ENCODE results near the gene NMUR1.
"Not testable (repeated sequence)": the region's sequence is repeated elsewhere in the genome, so short reads cannot be mapped to it uniquely, and the experiment has no call there.

Gene NMUR1

GRCh38 chr2:231530099-231531011 lies at the start of gene NMUR1:
NMUR1 (minus strand) TSS chr2:231530445; CDS start chr2:231530361, 84 bp downstream.
- Histone ChIP-seq H3K4me1 (ENCODE audit: control insufficient read depth, insufficient read depth, low read length) (no peaks in the 10 kb centered on the region), H3K36me3 (ENCODE audit: control insufficient read depth, insufficient read depth, low read length) (no peaks in the 10 kb centered on the region), H3K4me3 (ENCODE audit: low read depth, low read length) (peak within 1 kb of the TSS; percentile 53), H3K9ac (ENCODE audit: low read depth, low read length) (no peak within 1 kb of the TSS), H3K9me3 (ENCODE audit: control insufficient read depth, insufficient read depth, low read length) (no peaks in the 10 kb centered on the region), H3K27me3 (ENCODE audit: control insufficient read depth, insufficient read depth, low read length) (peaks cover 16% of the 10 kb centered on the region)

- no peaks in the 10 kb centered on the region for H3K36me3 ChIP-seq (ENCODE audit: control insufficient read depth, insufficient read depth, low read length)
- H3K9ac ChIP-seq (ENCODE audit: low read depth, low read length): no peak overlapping the region
- H3K9me3 ChIP-seq (ENCODE audit: control insufficient read depth, insufficient read depth, low read length): no peaks in the 10 kb centered on the region
- no peaks in the 10 kb centered on the region for H3K27me3 ChIP-seq (ENCODE audit: control insufficient read depth, insufficient read depth, low read length)
- H3K4me1 ChIP-seq (ENCODE audit: control insufficient read depth, insufficient read depth, low read length): peaks cover 5% of the 10 kb centered on the region
- no peak overlapping the region for H3K4me3 ChIP-seq (ENCODE audit: low read depth, low read length)
Measured at GRCh38 chr2:231579560-231579959, 49.3 kb upstream of the NMUR1 start.

GRCh38 chr2:231578655-231579054 lies 48.4 kb upstream of the NMUR1 start:
- H3K36me3 ChIP-seq (ENCODE audit: control insufficient read depth, insufficient read depth, low read length); H3K4me3 ChIP-seq (ENCODE audit: low read depth, low read length); H3K4me1 ChIP-seq (ENCODE audit: control insufficient read depth, insufficient read depth, low read length); H3K9ac ChIP-seq (ENCODE audit: low read depth, low read length); H3K9me3 ChIP-seq (ENCODE audit: control insufficient read depth, insufficient read depth, low read length); H3K27me3 ChIP-seq (ENCODE audit: control insufficient read depth, insufficient read depth, low read length): not testable (repeated sequence)

- Histone ChIP-seq H3K27me3 (ENCODE audit: control insufficient read depth, insufficient read depth, low read length) (no peaks in the 10 kb centered on the region), H3K36me3 (ENCODE audit: control insufficient read depth, insufficient read depth, low read length) (no peaks in the 10 kb centered on the region), H3K9ac (ENCODE audit: low read depth, low read length) (peak overlapping the region; percentile 81), H3K4me1 (ENCODE audit: control insufficient read depth, insufficient read depth, low read length) (peaks cover 19% of the 10 kb centered on the region), H3K9me3 (ENCODE audit: control insufficient read depth, insufficient read depth, low read length) (no peaks in the 10 kb centered on the region), H3K4me3 (ENCODE audit: low read depth, low read length) (no peak overlapping the region)
Measured at GRCh38 chr2:231576465-231576864, 46.2 kb upstream of the NMUR1 start.

GRCh38 chr2:231575612-231576256 lies 45.5 kb upstream of the NMUR1 start:
- H3K36me3 ChIP-seq (ENCODE audit: control insufficient read depth, insufficient read depth, low read length): no peaks in the 10 kb centered on the region
- no peaks in the 10 kb centered on the region for H3K27me3 ChIP-seq (ENCODE audit: control insufficient read depth, insufficient read depth, low read length)
- H3K9me3 ChIP-seq (ENCODE audit: control insufficient read depth, insufficient read depth, low read length): no peaks in the 10 kb centered on the region
- peaks cover 20% of the 10 kb centered on the region for H3K4me1 ChIP-seq (ENCODE audit: control insufficient read depth, insufficient read depth, low read length)
- peak overlapping the region; percentile 81 for H3K9ac ChIP-seq (ENCODE audit: low read depth, low read length)
- no peak overlapping the region for H3K4me3 ChIP-seq (ENCODE audit: low read depth, low read length)

GRCh38 chr2:231573698-231574421 lies 43.6 kb upstream of the NMUR1 start:
- Histone ChIP-seq H3K4me1 (ENCODE audit: control insufficient read depth, insufficient read depth, low read length) (peaks cover 22% of the 10 kb centered on the region), H3K4me3 (ENCODE audit: low read depth, low read length) (no peak overlapping the region), H3K36me3 (ENCODE audit: control insufficient read depth, insufficient read depth, low read length) (no peaks in the 10 kb centered on the region), H3K27me3 (ENCODE audit: control insufficient read depth, insufficient read depth, low read length) (no peaks in the 10 kb centered on the region), H3K9me3 (ENCODE audit: control insufficient read depth, insufficient read depth, low read length) (no peaks in the 10 kb centered on the region), H3K9ac (ENCODE audit: low read depth, low read length) (peak overlapping the region; percentile 70)

- no peak overlapping the region for H3K4me3 ChIP-seq (ENCODE audit: low read depth, low read length)
- H3K36me3 ChIP-seq (ENCODE audit: control insufficient read depth, insufficient read depth, low read length): no peaks in the 10 kb centered on the region
- no peaks in the 10 kb centered on the region for H3K9me3 ChIP-seq (ENCODE audit: control insufficient read depth, insufficient read depth, low read length)
- no peaks in the 10 kb centered on the region for H3K27me3 ChIP-seq (ENCODE audit: control insufficient read depth, insufficient read depth, low read length)
- H3K9ac ChIP-seq (ENCODE audit: low read depth, low read length): peak overlapping the region; percentile 70
- H3K4me1 ChIP-seq (ENCODE audit: control insufficient read depth, insufficient read depth, low read length): peaks cover 29% of the 10 kb centered on the region
Measured at GRCh38 chr2:231573096-231573495, 42.9 kb upstream of the NMUR1 start.

GRCh38 chr2:231571661-231572191 lies 41.5 kb upstream of the NMUR1 start:
- H3K36me3 ChIP-seq (ENCODE audit: control insufficient read depth, insufficient read depth, low read length): no peaks in the 10 kb centered on the region
- H3K4me1 ChIP-seq (ENCODE audit: control insufficient read depth, insufficient read depth, low read length): peaks cover 29% of the 10 kb centered on the region
- H3K4me3 ChIP-seq (ENCODE audit: low read depth, low read length): no peak overlapping the region
- H3K9ac ChIP-seq (ENCODE audit: low read depth, low read length): no peak overlapping the region
- H3K27me3 ChIP-seq (ENCODE audit: control insufficient read depth, insufficient read depth, low read length): no peaks in the 10 kb centered on the region
- H3K9me3 ChIP-seq (ENCODE audit: control insufficient read depth, insufficient read depth, low read length): no peaks in the 10 kb centered on the region

- H3K27me3 ChIP-seq (ENCODE audit: control insufficient read depth, insufficient read depth, low read length); H3K9me3 ChIP-seq (ENCODE audit: control insufficient read depth, insufficient read depth, low read length); H3K9ac ChIP-seq (ENCODE audit: low read depth, low read length); H3K4me3 ChIP-seq (ENCODE audit: low read depth, low read length); H3K36me3 ChIP-seq (ENCODE audit: control insufficient read depth, insufficient read depth, low read length): not testable (repeated sequence)
- peaks cover 24% of the 10 kb centered on the region for H3K4me1 ChIP-seq (ENCODE audit: control insufficient read depth, insufficient read depth, low read length)
Measured at GRCh38 chr2:231570915-231571314, 40.7 kb upstream of the NMUR1 start.

GRCh38 chr2:231568785-231569435 lies 38.7 kb upstream of the NMUR1 start:
- Histone ChIP-seq H3K9ac (ENCODE audit: low read depth, low read length) (no peak overlapping the region), H3K27me3 (ENCODE audit: control insufficient read depth, insufficient read depth, low read length) (no peaks in the 10 kb centered on the region), H3K4me1 (ENCODE audit: control insufficient read depth, insufficient read depth, low read length) (peaks cover 24% of the 10 kb centered on the region)

GRCh38 chr2:231568098-231568784 lies 38.0 kb upstream of the NMUR1 start:
- Histone ChIP-seq H3K9ac (ENCODE audit: low read depth, low read length) (no peak overlapping the region), H3K4me3 (ENCODE audit: low read depth, low read length) (no peak overlapping the region), H3K9me3 (ENCODE audit: control insufficient read depth, insufficient read depth, low read length) (peaks cover 5% of the 10 kb centered on the region), H3K4me1 (ENCODE audit: control insufficient read depth, insufficient read depth, low read length) (peaks cover 22% of the 10 kb centered on the region), H3K36me3 (ENCODE audit: control insufficient read depth, insufficient read depth, low read length) (no peaks in the 10 kb centered on the region), H3K27me3 (ENCODE audit: control insufficient read depth, insufficient read depth, low read length) (no peaks in the 10 kb centered on the region)

More at GRCh38 chr2:231568785-231569435, 38.7 kb upstream of the NMUR1 start:
- Histone ChIP-seq H3K36me3 (ENCODE audit: control insufficient read depth, insufficient read depth, low read length) (no peaks in the 10 kb centered on the region), H3K9me3 (ENCODE audit: control insufficient read depth, insufficient read depth, low read length) (peaks cover 5% of the 10 kb centered on the region), H3K4me3 (ENCODE audit: low read depth, low read length) (no peak overlapping the region)
